ENCODE measurements around the gene FCHO1. TPM values are rescaled to one million over a fixed set of nuclear protein-coding genes. Genes with fewer than 3 reads are reported as not detected.

The FCHO1 gene
- total RNA-seq, 4 donors from 2014 or later, result 1.4 to 9.9 (median 3.0) TPM

DNA sequence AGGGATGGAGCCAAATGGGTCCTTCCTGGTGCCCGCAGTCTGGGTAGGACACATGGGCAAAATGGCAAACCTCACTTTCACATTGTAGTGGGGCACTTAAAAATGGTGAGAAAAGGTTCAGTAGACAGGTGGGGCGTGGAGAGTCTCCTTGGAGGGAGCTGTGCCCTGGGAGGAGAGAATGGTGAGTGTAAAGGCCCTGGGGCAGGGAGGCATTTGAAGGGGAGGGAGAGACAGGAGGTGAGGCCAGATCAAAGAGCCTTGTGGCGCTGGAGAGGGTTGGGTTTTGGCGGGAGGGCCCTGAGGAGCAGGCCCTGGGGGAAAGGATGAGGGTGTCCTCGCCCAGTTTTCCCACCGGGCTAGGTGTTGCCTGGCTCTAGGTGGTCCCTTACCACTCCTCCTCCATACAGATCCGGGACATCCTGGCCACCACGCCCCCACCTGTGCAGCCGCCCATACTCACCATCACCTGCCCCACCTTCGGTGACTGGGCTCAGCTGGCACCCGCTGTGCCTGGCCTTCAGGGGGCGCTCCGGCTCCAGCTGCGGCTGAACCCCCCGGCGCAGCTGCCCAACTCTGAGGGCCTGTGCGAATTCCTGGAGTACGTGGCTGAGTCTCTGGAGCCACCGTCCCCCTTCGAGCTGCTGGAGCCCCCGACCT, 25.7 kb upstream of the FCHO1 start:
- 86% methylated on average over 21 of the region's 21 CpGs for WGBS, 2 donors
- TF ChIP-seq, protein P1, sequence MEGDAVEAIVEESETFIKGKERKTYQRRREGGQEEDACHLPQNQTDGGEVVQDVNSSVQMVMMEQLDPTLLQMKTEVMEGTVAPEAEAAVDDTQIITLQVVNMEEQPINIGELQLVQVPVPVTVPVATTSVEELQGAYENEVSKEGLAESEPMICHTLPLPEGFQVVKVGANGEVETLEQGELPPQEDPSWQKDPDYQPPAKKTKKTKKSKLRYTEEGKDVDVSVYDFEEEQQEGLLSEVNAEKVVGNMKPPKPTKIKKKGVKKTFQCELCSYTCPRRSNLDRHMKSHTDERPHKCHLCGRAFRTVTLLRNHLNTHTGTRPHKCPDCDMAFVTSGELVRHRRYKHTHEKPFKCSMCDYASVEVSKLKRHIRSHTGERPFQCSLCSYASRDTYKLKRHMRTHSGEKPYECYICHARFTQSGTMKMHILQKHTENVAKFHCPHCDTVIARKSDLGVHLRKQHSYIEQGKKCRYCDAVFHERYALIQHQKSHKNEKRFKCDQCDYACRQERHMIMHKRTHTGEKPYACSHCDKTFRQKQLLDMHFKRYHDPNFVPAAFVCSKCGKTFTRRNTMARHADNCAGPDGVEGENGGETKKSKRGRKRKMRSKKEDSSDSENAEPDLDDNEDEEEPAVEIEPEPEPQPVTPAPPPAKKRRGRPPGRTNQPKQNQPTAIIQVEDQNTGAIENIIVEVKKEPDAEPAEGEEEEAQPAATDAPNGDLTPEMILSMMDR (IDR thresholded peaks at IDR 0.05), result peak in 1 of 5 experiments; percentile 8
- TF ChIP-seq POLR2A (IDR thresholded peaks at IDR 0.05) (no peak), EP300 (IDR thresholded peaks at IDR 0.05) (no peak)
- Histone ChIP-seq H3K36me3 (peaks cover 0 to 79% (median 30%) of the 10 kb centered on the region in 3 donors), H3K27me3 (no peaks in the 10 kb centered on the region), H3K4me3 (no peak overlapping the region), H3K9me3 (no peaks in the 10 kb centered on the region), H3K4me1 (peaks cover 0 to 49% (median 17%) of the 10 kb centered on the region in 4 donors), H3K27ac (no peak overlapping the region)
- DNase-seq (ENCODE audit: low spot score in 2 of 2), result no peak

DNA sequence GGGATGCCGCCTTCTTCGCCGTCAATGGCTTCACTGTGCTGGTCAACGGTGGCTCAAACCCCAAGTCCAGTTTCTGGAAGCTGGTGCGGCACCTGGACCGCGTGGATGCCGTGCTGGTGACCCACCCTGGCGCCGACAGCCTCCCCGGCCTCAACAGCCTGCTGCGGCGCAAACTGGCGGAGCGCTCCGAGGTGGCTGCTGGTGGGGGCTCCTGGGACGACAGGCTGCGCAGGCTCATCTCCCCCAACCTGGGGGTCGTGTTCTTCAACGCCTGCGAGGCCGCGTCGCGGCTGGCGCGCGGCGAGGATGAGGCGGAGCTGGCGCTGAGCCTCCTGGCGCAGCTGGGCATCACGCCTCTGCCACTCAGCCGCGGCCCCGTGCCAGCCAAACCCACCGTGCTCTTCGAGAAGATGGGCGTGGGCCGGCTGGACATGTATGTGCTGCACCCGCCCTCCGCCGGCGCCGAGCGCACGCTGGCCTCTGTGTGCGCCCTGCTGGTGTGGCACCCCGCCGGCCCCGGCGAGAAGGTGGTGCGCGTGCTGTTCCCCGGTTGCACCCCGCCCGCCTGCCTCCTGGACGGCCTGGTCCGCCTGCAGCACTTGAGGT, 25.0 kb upstream of the FCHO1 start:
- peaks cover 0 to 42% (median 10%) of the 10 kb centered on the region in 4 donors for H3K4me1 ChIP-seq
- WGBS, 2 donors, result 94 to 96% methylated on average over 29 to 32 of the region's 59 CpGs
- H3K36me3 ChIP-seq, result peaks cover 0 to 86% (median 30%) of the 10 kb centered on the region in 3 donors
- H3K4me3 ChIP-seq, result no peak overlapping the region
- no peaks in the 10 kb centered on the region for H3K27me3 ChIP-seq
- no peak overlapping the region for H3K27ac ChIP-seq
- no peak for DNase-seq (ENCODE audit: low spot score in 2 of 2)
- TF ChIP-seq EP300 (IDR thresholded peaks at IDR 0.05), result no peak
- TF ChIP-seq, protein P1 (IDR thresholded peaks at IDR 0.05), result no peak
- no peak for TF ChIP-seq POLR2A (IDR thresholded peaks at IDR 0.05)
- no peaks in the 10 kb centered on the region for H3K9me3 ChIP-seq

DNA sequence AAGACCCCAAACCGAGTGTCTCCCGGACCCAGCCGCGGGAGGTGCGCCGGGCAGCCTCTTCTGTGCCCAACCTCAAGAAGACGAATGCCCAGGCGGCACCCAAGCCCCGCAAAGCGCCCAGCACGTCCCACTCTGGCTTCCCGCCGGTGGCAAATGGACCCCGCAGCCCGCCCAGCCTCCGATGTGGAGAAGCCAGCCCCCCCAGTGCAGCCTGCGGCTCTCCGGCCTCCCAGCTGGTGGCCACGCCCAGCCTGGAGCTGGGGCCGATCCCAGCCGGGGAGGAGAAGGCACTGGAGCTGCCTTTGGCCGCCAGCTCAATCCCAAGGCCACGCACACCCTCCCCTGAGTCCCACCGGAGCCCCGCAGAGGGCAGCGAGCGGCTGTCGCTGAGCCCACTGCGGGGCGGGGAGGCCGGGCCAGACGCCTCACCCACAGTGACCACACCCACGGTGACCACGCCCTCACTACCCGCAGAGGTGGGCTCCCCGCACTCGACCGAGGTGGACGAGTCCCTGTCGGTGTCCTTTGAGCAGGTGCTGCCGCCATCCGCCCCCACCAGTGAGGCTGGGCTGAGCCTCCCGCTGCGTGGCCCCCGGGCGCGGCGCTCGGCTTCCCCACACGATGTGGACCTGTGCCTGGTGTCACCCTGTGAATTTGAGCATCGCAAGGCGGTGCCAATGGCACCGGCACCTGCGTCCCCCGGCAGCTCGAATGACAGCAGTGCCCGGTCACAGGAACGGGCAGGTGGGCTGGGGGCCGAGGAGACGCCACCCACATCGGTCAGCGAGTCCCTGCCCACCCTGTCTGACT, 24.1 kb upstream of the FCHO1 start:
- WGBS, 2 donors, result 82% methylated on average over 42 to 55 of the region's 62 CpGs
- Histone ChIP-seq H3K9me3 (no peaks in the 10 kb centered on the region), H3K27me3 (no peaks in the 10 kb centered on the region), H3K36me3 (peaks cover 0 to 95% (median 30%) of the 10 kb centered on the region in 3 donors), H3K4me1 (peaks cover 0 to 40% (median 2%) of the 10 kb centered on the region in 4 donors), H3K4me3 (no peak overlapping the region), H3K27ac (no peak overlapping the region)
- DNase-seq (ENCODE audit: low spot score in 2 of 2), result no peak
- TF ChIP-seq, protein P1 (IDR thresholded peaks at IDR 0.05), result no peak
- TF ChIP-seq POLR2A (IDR thresholded peaks at IDR 0.05), result no peak
- TF ChIP-seq EP300 (IDR thresholded peaks at IDR 0.05), result no peak

DNA sequence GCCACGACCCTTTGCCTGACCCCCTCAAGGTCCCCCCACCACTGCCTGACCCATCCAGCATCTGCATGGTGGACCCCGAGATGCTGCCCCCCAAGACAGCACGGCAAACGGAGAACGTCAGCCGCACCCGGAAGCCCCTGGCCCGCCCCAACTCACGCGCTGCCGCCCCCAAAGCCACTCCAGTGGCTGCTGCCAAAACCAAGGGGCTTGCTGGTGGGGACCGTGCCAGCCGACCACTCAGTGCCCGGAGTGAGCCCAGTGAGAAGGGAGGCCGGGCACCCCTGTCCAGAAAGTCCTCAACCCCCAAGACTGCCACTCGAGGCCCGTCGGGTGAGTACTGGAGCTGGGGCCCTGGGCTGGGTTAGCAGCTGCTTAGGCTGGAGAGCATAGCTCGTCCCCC, 23.4 kb upstream of the FCHO1 start:
- no peak overlapping the region for H3K4me3 ChIP-seq
- H3K27me3 ChIP-seq, result no peaks in the 10 kb centered on the region
- peaks cover 0 to 38% (median 0%) of the 10 kb centered on the region in 4 donors for H3K4me1 ChIP-seq
- no peak overlapping the region for H3K27ac ChIP-seq
- DNase-seq (ENCODE audit: low spot score in 2 of 2), result no peak
- H3K36me3 ChIP-seq, result peaks cover 0 to 100% (median 30%) of the 10 kb centered on the region in 3 donors
- WGBS, 2 donors, result 88 to 94% methylated on average over 14 to 19 of the region's 19 CpGs
- TF ChIP-seq POLR2A (IDR thresholded peaks at IDR 0.05) (no peak), EP300 (IDR thresholded peaks at IDR 0.05) (no peak)
- TF ChIP-seq, protein P1 (IDR thresholded peaks at IDR 0.05), result no peak
- no peaks in the 10 kb centered on the region for H3K9me3 ChIP-seq

All from tibial nerve (tissue), 4 donors.